ENCODE measurements around the gene TRIM49D1. TPM values are rescaled to one million over a fixed set of nuclear protein-coding genes. Genes with fewer than 3 reads are reported as not detected.
"Not testable (repeated sequence)": the region's sequence is repeated elsewhere in the genome, so short reads cannot be mapped to it uniquely, and the experiment has no call there.

Gene TRIM49D1, protein sequence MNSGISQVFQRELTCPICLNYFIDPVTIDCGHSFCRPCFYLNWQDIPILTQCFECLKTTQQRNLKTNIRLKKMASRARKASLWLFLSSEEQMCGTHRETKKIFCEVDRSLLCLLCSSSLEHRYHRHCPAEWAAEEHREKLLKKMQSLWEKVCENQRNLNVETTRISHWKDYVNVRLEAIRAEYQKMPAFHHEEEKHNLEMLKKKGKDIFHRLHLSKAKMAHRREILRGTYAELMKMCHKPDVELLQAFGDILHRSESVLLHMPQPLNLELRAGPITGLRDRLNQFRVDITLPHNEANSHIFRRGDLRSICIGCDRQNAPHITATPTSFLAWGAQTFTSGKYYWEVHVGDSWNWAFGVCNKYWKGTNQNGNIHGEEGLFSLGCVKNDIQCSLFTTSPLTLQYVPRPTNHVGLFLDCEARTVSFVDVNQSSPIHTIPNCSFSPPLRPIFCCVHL
- not detected for total RNA-seq (2013)
- polyA plus RNA-seq, result not detected
- polyA minus RNA-seq, result not detected in 2 replicates
- total RNA-seq, result 0 to 0.35 (median 0) reads per million in 11 experiments

DNA sequence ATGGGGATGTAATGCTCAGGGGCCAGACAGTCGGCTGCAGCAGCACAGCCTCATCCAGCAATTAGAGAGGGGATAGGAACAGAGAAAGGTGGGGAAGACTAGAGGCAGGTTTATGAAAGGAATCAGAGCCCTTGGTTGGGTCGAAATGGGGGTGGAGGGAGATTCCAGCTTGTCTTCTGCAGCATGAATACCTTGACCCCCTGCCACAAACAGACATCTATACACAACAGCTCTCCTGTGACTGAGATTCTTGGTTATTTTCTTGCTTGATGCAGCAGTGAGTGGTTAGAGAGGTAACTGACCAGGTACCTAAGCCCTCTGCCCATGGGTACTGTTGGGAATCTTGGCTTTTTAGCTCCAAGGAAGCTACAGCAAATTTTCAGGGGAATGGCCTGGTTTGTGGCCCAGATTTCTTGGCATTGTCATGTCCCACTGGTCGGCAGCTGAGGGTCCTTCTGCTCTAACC, at the start of gene TRIM49D1:
Gene TRIM49D1, minus strand, starts transcription at position 51 of the 466 bp plus-strand sequence. CDS start 4,535 bp downstream, outside the sequence.
- H3K36me3 Mint-ChIP-seq, result no peaks in the 10 kb centered on the region
- Histone ChIP-seq H3K79me2 (ENCODE audit: insufficient read depth, low read length) (no peaks in the 10 kb centered on the region), H4K20me1 (ENCODE audit: insufficient read depth, low read length) (no peaks in the 10 kb centered on the region), H3K36me3 (replicated peaks in 1 of 2; ENCODE audit: control insufficient read depth in 1 of 2, insufficient read depth in 2 of 2, low read length in 2 of 2) (no peaks in the 10 kb centered on the region), H2AFZ (ENCODE audit: insufficient read depth, low read depth, low read length, poor library complexity, severe bottlenecking) (no peak within 1 kb of the TSS), H3K4me1 (ENCODE audit: control insufficient read depth in 1 of 2, insufficient read depth in 2 of 2, low read length in 2 of 2) (no peaks in the 10 kb centered on the region), H3K27me3 (ENCODE audit: control insufficient read depth in 2 of 2, insufficient read depth in 2 of 2, low read length in 2 of 2) (no peaks in the 10 kb centered on the region), H3K4me3 (replicated peaks in 1 of 3; ENCODE audit: low read depth in 2 of 3, low read length in 3 of 3) (no peak within 1 kb of the TSS), H3K9ac (ENCODE audit: insufficient read depth, low read length, poor library complexity, severe bottlenecking) (no peak within 1 kb of the TSS), H3K4me2 (replicated peaks; ENCODE audit: extremely low read depth, low read length, poor library complexity, severe bottlenecking) (no peak within 1 kb of the TSS), H3K27ac (ENCODE audit: low read depth in 1 of 2, low read length in 2 of 2) (no peak within 1 kb of the TSS), H3K9me3 (replicated peaks in 1 of 2; ENCODE audit: control insufficient read depth in 1 of 2, insufficient read depth in 1 of 2, low read length in 2 of 2) (no peaks in the 10 kb centered on the region)
- no CpG with 5 or more reads among the region's 3 CpGs for WGBS (ENCODE audit: insufficient coverage)
- no peaks in the 10 kb centered on the region for H3K27me3 Mint-ChIP-seq (ENCODE audit: low read depth in 3 of 3)
- H3K9me3 Mint-ChIP-seq, result no peaks in the 10 kb centered on the region
- no peak within 1 kb of the TSS for H3K4me3 Mint-ChIP-seq
- no peak within 1 kb of the TSS for H3K27ac Mint-ChIP-seq
- no peak for DNase-seq
- no peaks in the 10 kb centered on the region for H3K4me1 Mint-ChIP-seq
- TF ChIP-seq, protein P1, sequence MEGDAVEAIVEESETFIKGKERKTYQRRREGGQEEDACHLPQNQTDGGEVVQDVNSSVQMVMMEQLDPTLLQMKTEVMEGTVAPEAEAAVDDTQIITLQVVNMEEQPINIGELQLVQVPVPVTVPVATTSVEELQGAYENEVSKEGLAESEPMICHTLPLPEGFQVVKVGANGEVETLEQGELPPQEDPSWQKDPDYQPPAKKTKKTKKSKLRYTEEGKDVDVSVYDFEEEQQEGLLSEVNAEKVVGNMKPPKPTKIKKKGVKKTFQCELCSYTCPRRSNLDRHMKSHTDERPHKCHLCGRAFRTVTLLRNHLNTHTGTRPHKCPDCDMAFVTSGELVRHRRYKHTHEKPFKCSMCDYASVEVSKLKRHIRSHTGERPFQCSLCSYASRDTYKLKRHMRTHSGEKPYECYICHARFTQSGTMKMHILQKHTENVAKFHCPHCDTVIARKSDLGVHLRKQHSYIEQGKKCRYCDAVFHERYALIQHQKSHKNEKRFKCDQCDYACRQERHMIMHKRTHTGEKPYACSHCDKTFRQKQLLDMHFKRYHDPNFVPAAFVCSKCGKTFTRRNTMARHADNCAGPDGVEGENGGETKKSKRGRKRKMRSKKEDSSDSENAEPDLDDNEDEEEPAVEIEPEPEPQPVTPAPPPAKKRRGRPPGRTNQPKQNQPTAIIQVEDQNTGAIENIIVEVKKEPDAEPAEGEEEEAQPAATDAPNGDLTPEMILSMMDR (IDR thresholded peaks at IDR 0.05), result no peak
- intact Hi-C loops (cut with micrococcal nuclease), result no loop called here

DNA sequence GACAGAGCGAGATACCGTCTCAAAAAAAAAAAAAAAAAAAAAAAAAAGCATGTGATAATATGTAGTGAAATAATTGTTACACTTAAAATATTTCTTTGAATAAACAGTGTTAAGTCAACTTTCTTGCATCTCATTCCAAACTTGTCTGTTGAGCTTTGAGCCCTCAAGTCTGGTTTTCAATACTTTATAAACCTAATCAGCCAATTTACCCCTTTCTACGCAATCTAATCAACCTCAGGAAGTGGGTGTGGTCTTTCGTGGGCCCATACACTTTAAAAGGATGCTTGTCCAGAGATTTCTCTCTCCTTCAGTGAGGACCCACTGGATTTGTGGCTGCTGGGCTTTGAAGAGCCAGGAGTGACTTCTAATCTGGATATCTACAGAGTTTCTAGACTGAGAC, 43.7 kb upstream of the TRIM49D1 start, which contains the start of gene TRIM64:
Gene TRIM64, plus strand, starts transcription at position 301 of the 400 bp plus-strand sequence. CDS start 2,467 bp downstream, outside the sequence.
- H3K9ac ChIP-seq (ENCODE audit: insufficient read depth, low read length, poor library complexity, severe bottlenecking); H3K27me3 Mint-ChIP-seq (ENCODE audit: low read depth in 3 of 3); intact Hi-C loops (cut with micrococcal nuclease); H3K27ac Mint-ChIP-seq; H3K4me2 ChIP-seq (replicated peaks; ENCODE audit: extremely low read depth, low read length, poor library complexity, severe bottlenecking); H4K20me1 ChIP-seq (ENCODE audit: insufficient read depth, low read length); H3K27ac ChIP-seq (ENCODE audit: low read depth in 1 of 2, low read length in 2 of 2); H3K4me3 ChIP-seq (replicated peaks in 1 of 3; ENCODE audit: low read depth in 2 of 3, low read length in 3 of 3); H3K9me3 Mint-ChIP-seq; DNase-seq; H2AFZ ChIP-seq (ENCODE audit: insufficient read depth, low read depth, low read length, poor library complexity, severe bottlenecking); H3K79me2 ChIP-seq (ENCODE audit: insufficient read depth, low read length); H3K9me3 ChIP-seq (replicated peaks in 1 of 2; ENCODE audit: control insufficient read depth in 1 of 2, insufficient read depth in 1 of 2, low read length in 2 of 2); H3K4me3 Mint-ChIP-seq; H3K27me3 ChIP-seq (ENCODE audit: control insufficient read depth in 2 of 2, insufficient read depth in 2 of 2, low read length in 2 of 2); H3K4me1 Mint-ChIP-seq; H3K36me3 Mint-ChIP-seq; H3K4me1 ChIP-seq (ENCODE audit: control insufficient read depth in 1 of 2, insufficient read depth in 2 of 2, low read length in 2 of 2); H3K36me3 ChIP-seq (replicated peaks in 1 of 2; ENCODE audit: control insufficient read depth in 1 of 2, insufficient read depth in 2 of 2, low read length in 2 of 2): not testable (repeated sequence)
- WGBS (ENCODE audit: insufficient coverage), result no CpG with 5 or more reads among the region's 4 CpGs

DNA sequence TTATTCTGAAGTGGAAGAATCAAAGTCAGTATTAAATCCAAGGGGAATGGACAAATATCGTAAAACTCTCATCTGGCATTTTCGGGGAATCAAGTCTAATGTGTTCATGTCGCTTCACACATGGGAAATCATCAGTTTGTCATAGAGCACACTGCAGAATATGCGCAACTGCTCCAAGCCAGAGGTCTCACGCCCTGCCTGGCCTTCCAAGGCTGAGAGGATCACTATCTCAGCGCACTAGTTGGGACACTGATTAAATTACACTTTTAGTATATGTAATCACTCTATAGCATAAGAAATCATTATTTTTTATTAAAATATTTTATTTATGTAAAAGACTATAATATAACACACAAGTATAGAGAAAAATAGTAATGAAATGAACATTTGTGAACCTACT, 38.8 kb upstream of the TRIM49D1 start:
- H2AFZ ChIP-seq (ENCODE audit: insufficient read depth, low read depth, low read length, poor library complexity, severe bottlenecking); H3K9me3 ChIP-seq (replicated peaks in 1 of 2; ENCODE audit: control insufficient read depth in 1 of 2, insufficient read depth in 1 of 2, low read length in 2 of 2); H3K27ac ChIP-seq (ENCODE audit: low read depth in 1 of 2, low read length in 2 of 2); H3K9me3 Mint-ChIP-seq; H3K27me3 Mint-ChIP-seq (ENCODE audit: low read depth in 3 of 3); DNase-seq; H4K20me1 ChIP-seq (ENCODE audit: insufficient read depth, low read length); H3K27ac Mint-ChIP-seq; H3K4me1 Mint-ChIP-seq; H3K79me2 ChIP-seq (ENCODE audit: insufficient read depth, low read length); H3K4me3 Mint-ChIP-seq; H3K4me1 ChIP-seq (ENCODE audit: control insufficient read depth in 1 of 2, insufficient read depth in 2 of 2, low read length in 2 of 2); intact Hi-C loops (cut with micrococcal nuclease); H3K36me3 ChIP-seq (replicated peaks in 1 of 2; ENCODE audit: control insufficient read depth in 1 of 2, insufficient read depth in 2 of 2, low read length in 2 of 2); H3K4me2 ChIP-seq (replicated peaks; ENCODE audit: extremely low read depth, low read length, poor library complexity, severe bottlenecking); H3K4me3 ChIP-seq (replicated peaks in 1 of 3; ENCODE audit: low read depth in 2 of 3, low read length in 3 of 3); H3K9ac ChIP-seq (ENCODE audit: insufficient read depth, low read length, poor library complexity, severe bottlenecking); H3K27me3 ChIP-seq (ENCODE audit: control insufficient read depth in 2 of 2, insufficient read depth in 2 of 2, low read length in 2 of 2); H3K36me3 Mint-ChIP-seq: not testable (repeated sequence)
- WGBS (ENCODE audit: insufficient coverage), result no CpG with 5 or more reads among the region's 6 CpGs

DNA sequence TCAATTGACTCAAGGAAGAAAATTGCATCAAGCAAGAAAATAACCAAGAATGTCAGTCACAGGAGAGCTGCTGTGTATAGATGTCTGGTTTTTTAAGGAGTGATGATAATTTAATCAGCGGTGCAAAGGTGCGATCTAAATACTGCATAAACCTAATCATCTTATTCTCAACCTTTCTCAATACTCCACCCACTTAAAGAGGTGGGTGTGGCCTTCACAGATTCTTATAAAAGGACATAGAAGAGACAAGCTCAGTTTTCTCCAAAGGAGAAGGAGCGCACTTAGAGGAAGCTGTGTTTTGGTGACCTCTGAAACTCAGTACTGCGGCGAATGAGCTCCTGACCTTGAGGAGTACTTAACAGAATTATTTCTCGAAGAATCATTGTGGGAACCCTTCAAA, 1.7 kb upstream of the TRIM49D1 start, which contains the start of gene TRIM49D2:
Gene TRIM49D2, plus strand, starts transcription at position 301 of the 400 bp plus-strand sequence. CDS start 2,698 bp downstream, outside the sequence.
- H3K4me1 ChIP-seq (ENCODE audit: control insufficient read depth in 1 of 2, insufficient read depth in 2 of 2, low read length in 2 of 2); H2AFZ ChIP-seq (ENCODE audit: insufficient read depth, low read depth, low read length, poor library complexity, severe bottlenecking); intact Hi-C loops (cut with micrococcal nuclease); H3K79me2 ChIP-seq (ENCODE audit: insufficient read depth, low read length); H3K9ac ChIP-seq (ENCODE audit: insufficient read depth, low read length, poor library complexity, severe bottlenecking); H3K4me3 ChIP-seq (replicated peaks in 1 of 3; ENCODE audit: low read depth in 2 of 3, low read length in 3 of 3); H3K27ac ChIP-seq (ENCODE audit: low read depth in 1 of 2, low read length in 2 of 2); H3K27me3 Mint-ChIP-seq (ENCODE audit: low read depth in 3 of 3); H3K27me3 ChIP-seq (ENCODE audit: control insufficient read depth in 2 of 2, insufficient read depth in 2 of 2, low read length in 2 of 2); H3K4me3 Mint-ChIP-seq; H3K27ac Mint-ChIP-seq; H3K9me3 ChIP-seq (replicated peaks in 1 of 2; ENCODE audit: control insufficient read depth in 1 of 2, insufficient read depth in 1 of 2, low read length in 2 of 2); H4K20me1 ChIP-seq (ENCODE audit: insufficient read depth, low read length); H3K9me3 Mint-ChIP-seq; H3K36me3 Mint-ChIP-seq; DNase-seq; H3K4me1 Mint-ChIP-seq; H3K4me2 ChIP-seq (replicated peaks; ENCODE audit: extremely low read depth, low read length, poor library complexity, severe bottlenecking); H3K36me3 ChIP-seq (replicated peaks in 1 of 2; ENCODE audit: control insufficient read depth in 1 of 2, insufficient read depth in 2 of 2, low read length in 2 of 2): not testable (repeated sequence)
- WGBS (ENCODE audit: insufficient coverage), result no CpG with 5 or more reads among the region's 6 CpGs

Data from CD14-positive monocyte (primary cell).